Hematopoietic multipotent progenitor cell treated with erythropoietin and hydrocortisone succinate and interleukin-3 and kit ligand, for 15 days (in vitro differentiated cells): ENCODE results near the gene APOBEC3G.
"Not testable (repeated sequence)": the region's sequence is repeated elsewhere in the genome, so short reads cannot be mapped to it uniquely, and the experiment has no call there.

Source experiments
- DNase-seq: peaks from one replicate; pipeline ENCODE4 v3.0.0-alpha.2; 2015; ENCODE audit warnings: low spot score

The APOBEC3G gene

DNA sequence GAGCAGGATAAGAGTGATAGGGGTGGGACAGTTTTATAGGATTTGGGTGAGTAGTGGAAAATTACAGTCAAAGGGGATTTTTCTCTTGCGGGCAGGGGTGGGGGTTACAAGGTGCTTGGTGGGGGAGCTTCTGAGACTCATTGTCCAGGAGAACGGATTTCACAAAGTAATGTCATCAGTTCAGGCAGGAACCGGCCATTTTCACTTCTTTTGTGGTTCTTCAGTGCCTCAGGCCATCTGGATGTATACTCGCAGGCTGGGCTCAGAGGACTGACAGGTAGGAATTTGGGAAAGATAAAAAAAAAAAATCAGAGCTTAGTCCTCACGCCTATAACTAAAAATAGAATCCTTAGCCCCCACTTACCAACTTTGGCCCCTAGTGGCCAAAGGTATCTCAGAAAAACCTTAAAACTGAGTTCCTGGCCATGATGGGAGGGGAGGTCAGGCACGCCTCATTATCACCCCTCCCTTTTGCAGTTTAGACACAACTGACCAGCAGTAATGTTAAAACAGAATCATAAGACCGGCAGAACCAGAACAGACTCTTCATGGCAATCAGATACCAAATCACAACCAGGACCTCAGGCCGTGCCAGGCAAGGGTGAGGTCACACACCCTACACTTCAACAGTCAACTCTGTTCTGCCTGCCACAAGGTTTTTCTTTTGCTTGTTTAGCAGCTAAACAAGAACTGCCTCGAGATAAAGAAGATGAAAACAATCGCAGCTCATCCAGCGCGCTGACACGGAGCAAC lies 8.9 kb upstream of the APOBEC3G start:
- DNase-seq: no peak

DNA sequence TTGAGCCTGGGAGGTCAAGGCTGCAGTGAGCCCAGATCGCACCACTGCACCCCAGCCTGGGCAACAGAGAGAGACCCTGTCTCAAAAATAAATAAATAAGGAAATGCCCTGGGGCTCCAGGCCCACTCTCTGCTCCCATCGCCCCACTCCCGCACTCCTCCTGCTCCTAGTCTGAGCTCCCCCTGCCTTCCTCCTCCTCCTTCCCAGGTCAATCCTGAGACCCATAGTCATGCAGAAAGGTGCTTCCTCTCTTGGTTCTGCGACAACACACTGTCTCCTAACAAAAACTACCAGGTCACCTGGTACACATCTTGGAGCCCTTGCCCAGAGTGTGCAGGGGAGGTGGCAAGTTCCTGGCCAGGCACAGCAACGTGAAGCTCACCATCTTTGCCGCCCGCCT lies 6.9 kb upstream of the APOBEC3G start:
- DNase-seq: no peak

DNA sequence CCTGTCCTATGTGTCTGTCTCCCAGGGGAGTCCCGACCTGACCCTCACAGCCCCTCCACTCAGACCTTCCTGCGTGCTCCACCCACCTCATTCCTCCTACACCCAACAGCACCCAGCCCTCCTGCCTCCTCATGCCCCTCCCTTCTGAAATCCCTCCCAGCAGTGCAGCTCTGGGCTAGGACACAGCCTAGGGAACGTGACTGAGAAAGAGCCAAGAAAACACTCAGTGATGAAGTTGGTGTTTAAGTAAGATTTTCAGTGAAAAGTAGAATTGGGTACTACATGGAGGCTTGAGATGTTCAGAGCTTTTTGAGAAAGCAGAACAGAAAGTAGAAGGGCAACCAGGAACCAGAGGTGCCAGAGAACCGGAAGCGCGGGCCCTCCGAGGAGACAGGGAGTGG lies 4.5 kb upstream of the APOBEC3G start:
- DNase-seq: not testable (repeated sequence)

DNA sequence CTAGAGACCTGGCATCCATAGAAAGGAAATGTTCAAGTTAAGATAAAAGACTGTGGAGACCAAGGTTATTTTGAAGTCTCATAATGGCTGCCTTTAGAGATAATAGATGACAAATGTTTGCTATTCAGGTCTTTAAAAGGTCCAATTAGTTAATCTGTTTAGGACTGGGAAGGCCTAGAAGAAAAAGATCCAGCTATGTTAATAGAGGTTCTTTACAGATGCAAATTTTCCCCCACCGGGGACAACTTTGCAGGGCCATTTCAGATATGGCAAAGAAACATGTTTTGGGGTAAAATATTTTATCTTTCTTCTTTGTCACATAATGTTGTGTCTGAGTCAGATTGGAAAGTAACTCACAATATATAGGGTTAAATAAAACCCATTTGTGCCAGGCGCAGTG lies 3.1 kb upstream of the APOBEC3G start:
- no peak for DNase-seq

DNA sequence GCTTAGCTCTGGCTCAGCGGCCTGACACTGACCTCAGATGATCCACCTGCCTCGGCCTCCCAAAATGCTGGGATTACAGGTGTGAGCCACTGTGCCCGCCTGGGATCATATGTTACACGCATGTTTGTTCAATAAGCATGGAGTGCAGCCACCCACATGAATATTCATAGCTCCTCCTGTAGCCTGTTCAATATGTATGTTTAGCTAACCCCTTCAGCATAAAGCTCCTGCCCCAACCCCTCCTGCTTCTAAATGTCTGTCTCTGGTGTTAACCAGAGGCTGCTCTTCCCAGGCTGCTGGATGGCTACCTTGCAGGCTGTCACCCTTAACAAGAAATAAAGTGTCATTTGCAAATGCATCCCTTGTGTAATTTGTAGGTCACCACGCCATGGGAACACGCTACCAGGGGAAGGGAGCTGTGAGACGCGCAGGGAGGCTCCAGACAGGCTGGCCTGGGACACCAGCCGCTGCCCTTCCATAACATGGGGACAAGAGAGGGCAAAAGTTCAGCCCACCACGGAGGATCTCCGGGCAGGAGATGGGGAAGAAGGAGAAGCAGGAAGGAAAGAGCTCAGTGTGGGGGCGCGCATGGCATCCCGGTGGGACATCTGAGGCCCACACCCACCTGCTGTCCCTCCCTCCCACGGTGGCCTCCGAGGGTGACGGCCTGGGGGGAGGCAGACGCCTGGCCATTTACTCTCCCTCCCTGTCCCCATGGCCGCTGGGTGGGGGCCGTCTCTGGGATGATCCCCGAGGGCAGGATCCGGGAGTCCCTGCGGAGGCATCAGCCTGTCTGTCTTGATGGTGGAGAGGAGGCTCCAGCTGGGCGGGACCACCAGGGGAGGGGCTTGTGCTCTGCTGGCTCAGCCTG lies 685 bp upstream of the APOBEC3G start:
- DNase-seq: not testable (repeated sequence)

DNA sequence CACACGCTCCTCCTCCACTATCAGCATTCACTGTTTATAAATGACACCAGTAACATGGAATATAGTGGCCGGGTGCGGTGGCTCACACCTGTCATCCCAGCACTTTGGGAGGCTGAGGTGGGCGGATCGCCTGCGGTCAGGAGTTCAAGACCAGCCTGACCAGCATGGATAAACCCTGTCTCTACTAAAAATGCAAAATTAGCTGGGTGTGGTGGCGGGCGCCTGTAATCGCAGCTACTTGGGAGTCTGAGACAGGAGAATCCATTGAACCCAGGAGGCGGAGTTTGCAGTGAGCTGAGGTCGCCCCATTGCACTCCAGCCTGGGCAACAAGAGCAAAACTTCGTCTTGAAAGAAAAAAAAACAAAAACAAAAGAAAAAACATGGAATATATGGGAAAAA lies 837 bp downstream of the APOBEC3G start:
- DNase-seq: not testable (repeated sequence)

DNA sequence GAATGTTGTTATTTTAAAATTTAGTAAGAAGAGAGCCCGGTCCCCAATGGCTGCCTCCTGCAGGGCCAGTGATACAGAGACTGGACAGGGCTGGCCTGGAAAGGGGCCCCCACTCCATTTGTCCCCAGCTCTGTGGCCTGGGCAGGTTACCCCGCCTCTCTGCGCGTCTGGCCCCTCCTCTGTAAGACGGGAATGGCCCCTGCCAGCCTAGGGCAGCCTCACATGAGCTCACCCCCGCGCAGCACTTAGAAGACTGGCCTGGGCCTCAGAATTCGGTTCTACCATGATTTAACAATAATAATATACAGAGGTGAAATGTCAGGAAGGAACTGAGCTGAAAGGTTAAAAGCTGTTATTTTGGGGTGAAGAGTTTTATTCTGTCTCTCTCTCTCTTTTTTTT lies 1.3 kb downstream of the APOBEC3G start:
- no peak for DNase-seq

DNA sequence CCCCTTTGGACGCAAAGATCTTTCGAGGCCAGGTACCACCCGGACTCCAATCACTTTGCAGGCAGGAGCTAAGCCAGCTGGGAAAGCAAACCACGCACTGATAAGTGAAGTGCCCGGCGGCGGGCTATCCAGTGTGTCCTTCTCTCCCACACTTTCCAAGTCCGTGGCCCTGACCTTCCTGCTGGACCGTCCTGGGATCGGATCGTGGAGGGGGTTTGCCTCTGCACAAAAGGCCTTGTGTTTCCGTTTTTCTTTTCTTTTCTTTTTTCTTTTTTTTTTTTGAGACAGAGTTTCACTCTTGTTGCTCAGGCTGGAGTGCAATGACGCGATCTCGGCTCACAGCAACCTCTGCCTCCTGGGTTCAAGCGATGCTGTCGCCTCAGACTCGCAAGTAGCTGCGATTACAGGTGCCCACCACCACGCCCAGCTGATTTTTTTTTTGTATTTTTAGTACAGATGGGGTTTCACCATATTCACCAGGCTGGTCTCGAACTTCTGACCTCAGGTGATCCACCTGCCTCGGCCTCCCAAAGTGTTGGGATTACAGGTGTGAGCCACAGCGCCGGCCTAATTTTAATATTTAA lies 2.1 kb downstream of the APOBEC3G start:
- DNase-seq: not testable (repeated sequence)

DNA sequence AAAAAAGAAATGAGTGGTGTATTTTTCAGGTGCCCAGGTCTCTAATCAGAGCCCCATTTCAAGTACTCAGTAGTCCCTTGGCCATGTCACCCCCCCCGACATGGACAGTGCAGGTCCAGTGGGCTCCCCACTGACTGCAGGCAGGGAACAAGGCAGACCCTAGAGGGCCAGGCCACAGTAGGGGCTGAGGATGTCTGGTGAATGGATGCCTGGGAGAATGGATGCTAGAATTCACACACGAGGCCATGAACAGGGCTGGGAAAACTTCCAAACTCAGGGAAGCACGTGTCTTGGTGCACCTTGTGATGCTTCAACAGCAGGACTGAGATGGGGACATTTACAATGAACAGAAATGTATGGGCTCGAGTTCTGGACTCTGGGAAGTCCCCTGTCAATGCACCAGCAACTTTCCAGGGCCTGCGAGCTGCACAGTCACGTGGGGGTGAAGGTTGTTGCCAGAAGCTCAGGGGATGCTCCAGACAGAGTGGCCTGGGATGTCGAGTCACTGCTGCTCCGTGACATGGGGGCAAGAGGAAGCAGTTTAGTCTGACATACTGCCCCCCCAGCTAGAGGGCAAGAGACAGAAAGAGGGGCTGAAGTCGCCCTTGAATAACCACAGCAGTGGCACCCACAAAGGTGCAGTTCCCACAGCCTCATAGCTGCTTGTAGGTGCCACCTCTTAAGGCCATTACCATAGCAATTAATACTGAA lies 3.1 kb downstream of the APOBEC3G start:
- no peak for DNase-seq

DNA sequence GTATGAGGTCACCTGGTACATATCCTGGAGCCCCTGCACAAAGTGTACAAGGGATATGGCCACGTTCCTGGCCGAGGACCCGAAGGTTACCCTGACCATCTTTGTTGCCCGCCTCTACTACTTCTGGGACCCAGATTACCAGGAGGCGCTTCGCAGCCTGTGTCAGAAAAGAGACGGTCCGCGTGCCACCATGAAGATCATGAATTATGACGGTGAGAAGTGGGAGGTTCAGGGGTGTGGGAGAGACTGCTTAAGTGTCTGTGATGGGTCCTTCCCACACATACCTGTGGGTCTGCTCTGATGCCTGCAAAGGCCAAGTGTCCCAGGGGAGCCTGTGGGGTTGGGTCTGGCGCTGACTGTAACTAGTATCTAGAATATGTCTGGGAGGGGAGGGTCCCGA lies 3.9 kb downstream of the APOBEC3G start:
- DNase-seq: no peak

DNA sequence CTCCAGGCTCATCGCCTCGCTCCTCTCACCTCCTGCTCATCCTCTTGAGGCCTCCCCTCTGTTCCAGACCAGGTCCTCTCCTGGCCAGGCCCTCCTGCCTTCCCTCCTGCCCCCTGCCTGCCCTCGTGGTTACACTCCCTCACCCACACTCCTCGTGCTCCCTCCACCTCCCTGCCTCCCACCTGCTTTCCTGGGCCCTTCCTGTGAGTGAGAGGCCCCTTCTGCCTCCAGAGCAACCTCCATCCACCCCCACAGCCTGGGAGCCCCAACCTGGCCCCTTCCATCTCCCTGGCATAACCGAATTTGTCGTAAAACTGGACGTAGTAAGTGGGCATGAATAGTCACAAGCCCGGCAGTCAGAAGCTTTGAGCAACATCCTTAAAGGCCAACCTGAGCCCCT lies 4.5 kb downstream of the APOBEC3G start:
- DNase-seq: no peak

DNA sequence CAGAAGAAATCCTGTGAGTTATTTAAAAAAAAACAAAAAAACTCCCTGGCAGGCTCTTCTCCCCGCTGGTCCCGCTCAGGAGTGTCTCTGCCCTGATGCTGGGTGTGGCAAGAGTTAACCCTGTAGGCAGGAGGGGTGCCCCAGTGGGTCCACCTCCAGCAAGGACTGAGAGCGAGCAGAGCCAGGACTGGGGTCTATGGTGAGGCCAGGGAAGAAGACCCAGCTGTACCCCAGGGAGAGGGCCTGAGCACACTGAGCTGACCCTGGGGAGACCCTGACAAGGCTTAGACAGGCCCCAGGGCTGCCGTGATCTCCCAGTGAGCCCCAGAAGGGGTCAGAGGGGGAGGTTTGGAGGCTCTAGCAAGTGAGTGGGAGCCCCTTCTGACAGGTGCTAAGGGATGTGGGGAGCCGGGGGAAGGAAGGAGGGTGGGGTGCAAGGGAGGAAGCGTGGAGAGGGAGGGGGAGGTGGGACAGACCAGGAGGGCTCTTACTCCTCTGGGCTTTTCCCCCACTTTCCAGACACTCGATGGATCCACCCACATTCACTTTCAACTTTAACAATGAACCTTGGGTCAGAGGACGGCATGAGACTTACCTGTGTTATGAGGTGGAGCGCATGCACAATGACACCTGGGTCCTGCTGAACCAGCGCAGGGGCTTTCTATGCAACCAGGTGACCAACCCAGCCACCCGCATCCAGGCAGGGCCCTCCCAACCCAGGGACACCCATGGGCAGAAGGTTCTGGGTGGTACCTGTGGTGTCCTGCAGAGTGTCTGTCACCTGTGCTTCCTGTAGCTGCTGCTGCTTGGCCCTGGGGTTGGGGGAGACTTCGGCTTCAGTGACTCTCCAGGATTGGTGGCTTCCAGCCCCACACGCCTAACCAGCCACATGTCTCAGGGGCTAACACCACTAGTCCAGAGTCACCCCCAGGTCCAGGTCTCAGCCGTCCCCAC lies 6.4 kb downstream of the APOBEC3G start:
- no peak for DNase-seq

DNA sequence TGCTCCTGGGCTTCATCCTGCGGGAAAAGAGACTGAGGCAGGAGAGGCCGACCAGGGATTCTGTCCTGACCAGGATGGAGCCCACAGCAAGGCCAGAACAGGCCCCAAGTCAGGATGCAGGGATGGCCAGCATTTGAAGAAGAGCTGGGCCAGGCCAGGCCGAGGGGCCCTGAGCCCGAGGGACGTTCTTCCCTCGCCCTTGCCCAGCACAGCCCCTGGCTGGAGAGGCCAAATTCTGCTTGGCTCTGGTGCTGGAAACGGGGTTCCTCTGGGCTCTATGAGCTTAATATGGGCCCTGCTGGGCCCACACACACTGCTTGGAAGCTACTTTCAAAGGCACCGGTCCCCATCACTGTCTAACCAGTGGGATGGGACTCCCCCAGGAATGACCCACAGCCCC lies 7.6 kb downstream of the APOBEC3G start:
- no peak for DNase-seq

DNA sequence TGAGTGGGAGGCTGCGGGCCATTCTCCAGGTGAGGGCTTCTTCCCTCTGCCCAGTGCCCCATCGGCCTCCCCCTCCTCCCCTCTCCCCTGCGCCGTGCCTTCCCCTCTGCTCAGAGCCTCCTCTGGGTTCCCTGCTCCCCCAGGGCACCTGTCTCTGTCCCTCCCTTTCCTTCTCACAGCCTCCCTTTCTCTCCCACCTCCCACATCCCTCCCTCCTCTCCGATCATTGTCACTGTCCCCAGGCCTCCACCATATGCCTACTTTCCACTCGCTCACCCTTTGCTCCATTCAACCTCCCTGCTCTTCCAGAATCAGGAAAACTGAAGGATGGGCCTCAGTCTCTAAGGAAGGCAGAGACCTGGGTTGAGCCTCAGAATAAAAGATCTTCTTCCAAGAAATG lies 10.0 kb downstream of the APOBEC3G start:
- DNase-seq: no peak

DNA sequence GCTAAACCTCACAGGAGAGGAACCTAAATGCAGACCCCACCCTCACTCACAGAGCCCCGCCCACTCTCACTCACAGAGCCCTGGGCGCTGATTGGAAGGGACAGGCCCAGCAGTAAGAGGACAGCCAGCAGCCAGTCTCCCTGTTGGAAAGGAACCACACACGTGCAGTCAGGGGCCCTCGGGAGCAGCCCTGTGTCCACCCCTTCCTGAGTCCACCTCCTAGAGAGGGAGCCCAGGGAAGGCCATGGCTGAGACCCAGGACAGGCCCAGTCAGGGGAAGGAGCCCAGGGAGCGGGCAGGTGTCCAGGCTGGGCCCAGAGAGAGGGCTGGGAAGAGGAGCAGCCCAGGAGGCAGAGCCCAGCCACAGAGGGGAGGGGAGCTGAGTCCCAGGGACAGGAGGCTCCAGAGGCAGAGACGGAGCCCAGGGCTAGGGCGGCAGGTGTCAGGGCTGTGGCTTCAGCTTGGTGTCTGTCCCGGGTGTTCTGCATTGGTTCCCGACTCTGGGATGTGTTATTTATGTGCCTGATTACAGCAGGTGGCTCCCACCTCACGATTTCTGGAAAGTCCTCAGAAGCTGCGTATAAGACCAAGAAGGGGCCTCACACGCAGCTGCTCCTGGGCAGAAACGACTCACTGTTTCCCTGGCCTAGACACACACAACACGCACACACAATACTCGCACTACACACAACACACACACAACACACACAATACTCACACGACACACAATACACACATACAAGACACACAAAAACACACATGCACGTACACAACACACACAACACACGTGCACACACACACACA lies 11.0 kb downstream of the APOBEC3G start:
- no peak for DNase-seq

DNA sequence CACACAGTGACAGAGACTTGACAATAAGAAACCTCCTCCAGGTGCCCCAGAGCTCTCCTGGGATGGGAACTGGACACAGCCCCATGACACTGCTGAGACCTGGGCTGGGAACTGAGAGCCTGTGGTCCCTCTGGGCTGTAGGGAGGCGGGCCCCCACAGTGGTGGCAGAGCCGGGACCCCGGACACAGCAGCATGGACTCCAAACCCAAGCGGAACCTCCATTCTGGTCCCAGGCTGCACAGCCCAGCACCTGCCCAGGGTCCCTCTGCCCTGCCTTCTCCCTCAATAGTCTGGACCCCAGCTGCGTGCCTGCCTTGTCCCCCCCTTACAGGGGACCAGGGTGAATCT lies 11.6 kb downstream of the APOBEC3G start:
- DNase-seq: no peak

DNA sequence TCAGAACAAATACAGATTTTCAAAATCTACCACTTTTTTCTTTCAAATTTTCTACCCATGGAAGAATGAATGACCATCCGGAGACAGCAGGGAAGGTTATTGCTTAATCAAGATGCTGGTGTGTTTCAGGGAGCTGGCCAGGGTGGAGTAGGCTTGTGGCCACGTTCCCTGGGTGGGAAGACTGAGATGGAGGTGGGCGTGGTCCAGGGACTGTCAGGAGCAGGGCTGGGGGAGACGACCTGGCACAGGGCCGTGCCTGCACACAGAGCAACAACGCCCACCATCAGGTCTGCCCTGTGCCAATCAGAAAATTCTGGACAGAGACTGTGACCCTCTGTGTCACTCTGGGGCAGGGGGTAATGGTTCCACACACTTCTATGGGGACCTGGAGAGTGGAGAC lies 12.9 kb downstream of the APOBEC3G start:
- no peak for DNase-seq

DNA sequence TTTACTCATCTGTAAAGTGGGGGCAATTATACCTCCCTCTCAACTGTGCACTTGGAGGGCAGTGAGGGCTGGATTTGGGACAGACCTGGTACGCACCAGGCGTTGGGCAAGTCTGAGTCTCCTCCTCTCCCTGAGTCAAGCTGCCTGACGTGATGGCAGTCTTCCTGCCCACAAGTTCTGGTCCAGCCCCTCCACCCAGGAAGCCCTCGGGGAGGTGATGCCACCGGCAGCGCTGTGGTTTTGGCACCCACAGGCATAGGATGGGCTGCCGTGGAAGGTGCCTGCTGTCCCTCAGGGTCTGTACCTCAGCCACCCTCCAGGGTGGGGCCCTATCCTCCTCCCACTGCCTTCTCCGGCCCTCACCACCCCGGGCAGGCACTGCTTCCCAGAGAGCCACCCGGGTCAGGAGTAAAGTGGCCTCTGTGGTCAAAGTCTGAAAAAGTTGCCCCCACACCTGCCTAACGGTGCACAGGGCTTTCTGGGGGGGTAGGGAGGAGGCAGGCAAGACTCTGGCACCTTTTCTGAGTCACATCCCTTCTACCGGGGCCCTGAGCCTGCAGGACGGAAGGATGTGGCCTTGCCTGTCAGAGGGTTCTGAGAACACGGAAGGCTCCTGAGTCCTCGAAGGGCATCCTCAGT lies 13.5 kb downstream of the APOBEC3G start:
- DNase-seq: no peak

DNA sequence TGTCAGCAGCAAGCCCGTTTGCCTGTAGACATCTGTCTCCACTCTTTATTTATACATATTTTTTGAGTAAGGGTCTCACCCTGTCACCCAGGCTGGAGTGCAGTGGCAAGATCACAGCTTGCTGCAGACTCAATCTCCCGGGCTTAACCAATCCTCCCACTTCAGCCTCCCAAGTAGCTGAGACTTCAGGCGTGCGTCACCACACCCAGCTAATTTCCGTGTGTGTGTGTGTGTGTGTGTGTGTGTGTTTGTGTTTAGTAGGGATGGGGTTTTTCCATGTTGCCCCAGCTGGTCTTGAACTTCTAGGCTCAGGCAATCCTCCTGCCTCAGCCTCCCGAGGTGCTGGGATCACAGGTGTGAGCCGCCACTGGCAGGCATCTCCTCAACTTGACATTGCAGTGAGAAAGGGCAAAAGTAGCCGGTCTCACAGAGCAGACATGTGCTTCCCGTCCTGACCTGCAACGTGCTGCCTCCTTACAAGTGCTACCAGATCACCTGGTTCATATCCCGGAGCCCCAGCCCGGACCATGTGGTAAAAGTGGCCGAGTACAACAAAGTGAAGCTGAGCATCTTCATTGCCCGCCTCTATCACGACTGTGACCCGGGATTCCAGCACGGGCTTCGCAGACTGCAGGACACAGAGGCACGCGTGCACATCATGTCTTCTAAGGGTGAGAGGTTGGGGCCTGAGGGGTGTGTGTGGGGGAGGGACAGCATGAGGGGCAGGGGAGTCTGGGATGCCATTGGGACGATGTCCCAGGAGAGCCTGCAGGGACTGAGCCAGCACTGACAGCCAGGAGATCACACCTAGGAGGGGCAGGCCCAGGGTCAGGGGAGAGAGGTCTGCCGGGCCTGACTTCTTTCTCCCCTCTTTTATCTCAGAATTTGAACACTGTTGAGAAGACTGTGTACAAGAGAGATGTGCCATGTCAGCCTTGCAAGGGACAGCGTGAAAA lies 14.3 kb downstream of the APOBEC3G start:
- no peak for DNase-seq
